B cell (primary cell): ENCODE measurements around the gene ACCS.

Source experiments
- CTCF ChIP-seq: fragments of 200-600 bp; IDR thresholded peaks from one replicate; pipeline ENCODE4 v1.8.0; 2022; ENCODE audit warnings: antibody characterized with exemption, mild to moderate bottlenecking
- EZH2 ChIP-seq: IDR thresholded peaks from 2 replicates; pipeline ENCODE4 v1.6.1; 2012; ENCODE audit warnings: borderline replicate concordance, low read depth, mild to moderate bottlenecking, moderate library complexity, low read length; ENCODE audit not compliant: insufficient read depth, poor library complexity, severe bottlenecking

- TF ChIP-seq EZH2, result no peak
- TF ChIP-seq CTCF, result no peak
Observed at GRCh38 chr11:44126304-44126703, 60.2 kb downstream of the ACCS start.
